SIG-M5 treated with dmso at 0.1 percent for 504 hours (cell line): ENCODE data around the gene GIGYF2.

Source experiments
- DNase-seq: peaks from one replicate; lab custom pipeline; 2025; ENCODE audit not compliant: unreplicated experiment; lab: John Stamatoyannopoulos, UW

The GIGYF2 gene

GRCh38 chr2:232879618-232880494, 182.7 kb downstream of the GIGYF2 start:
- no peak for DNase-seq

DNA sequence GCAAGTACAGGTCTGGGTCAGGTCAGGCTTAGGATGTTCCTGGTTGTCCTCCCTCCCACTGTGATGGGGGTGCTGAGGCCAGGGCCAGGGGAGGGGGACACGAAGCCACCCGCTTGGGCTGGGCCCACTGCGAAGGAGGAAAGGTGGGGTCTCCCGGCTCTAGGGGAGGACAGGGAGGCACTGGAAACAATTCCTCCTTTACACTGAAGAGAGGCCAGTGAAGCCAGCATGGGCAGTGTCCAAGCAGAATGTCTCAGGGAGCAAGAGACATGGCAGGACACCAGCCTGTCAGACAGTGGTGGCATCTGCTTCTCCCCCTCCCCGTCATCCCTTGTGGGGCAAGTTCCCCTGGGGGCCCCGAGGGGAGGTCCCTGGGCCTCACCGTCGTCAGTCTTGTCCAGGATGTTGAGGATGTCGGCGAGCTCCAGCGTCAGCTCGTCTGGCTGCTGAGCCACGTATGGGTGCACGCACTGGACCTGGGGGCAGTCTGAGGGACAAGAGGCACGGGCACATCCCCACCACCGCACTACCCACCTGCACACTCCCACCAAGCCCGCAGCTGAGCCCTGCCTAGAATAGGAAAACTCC, 183.7 kb downstream of the GIGYF2 start:
- no peak for DNase-seq

DNA sequence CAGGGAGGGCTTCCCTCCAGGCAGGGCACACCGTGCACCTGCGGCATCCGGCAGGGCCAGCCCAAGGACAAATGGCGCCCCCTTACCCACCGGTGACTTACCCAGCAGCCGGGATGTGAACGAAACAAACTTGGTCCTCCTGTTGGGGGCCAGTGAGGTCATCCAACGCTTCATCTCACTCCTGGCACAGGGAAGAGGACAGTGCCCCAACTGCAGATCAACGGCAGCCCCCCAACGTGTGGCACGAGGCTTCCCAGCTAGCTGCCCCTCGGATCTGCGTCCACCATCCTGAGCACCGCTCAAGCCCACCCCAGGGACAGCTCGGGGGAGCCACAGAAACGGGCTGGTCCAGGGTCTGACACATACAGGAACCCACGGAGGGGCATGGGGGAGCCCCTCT, 185.0 kb downstream of the GIGYF2 start:
- DNase-seq: no peak

DNA sequence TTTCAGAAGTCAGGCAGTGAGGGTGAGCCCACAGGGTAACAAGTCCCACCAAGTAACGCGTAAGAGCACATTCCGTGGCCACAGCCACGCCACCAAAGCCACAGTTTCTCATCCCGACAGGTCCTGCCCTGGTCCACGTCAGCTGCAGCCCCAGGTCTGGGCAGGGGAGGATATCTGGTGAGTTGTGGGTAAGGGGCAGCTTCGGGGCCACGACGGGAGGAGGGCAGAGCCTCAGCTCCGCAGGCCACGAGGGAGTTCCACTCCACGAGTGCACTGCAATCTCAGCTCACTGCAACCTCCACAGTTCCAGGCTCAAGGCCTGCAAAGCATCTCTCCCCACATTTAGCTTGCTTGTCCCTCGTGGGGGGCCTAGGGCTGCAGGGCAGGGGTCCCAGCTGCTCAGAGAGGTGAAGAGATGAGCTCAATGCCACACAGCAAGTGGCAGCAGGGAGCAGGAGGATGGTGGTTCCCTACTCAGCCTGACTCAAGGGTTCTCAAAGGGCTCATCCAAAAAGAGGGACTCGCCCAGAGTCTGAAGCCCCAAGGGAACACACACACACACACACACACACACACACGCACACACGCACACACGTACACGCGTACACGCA, 185.5 kb downstream of the GIGYF2 start:
- no peak for DNase-seq

- no peak for DNase-seq
Measured at GRCh38 chr2:232883116-232883721, 186.1 kb downstream of the GIGYF2 start.

- no peak for DNase-seq
Measured at GRCh38 chr2:232884001-232884421, 186.9 kb downstream of the GIGYF2 start.

GRCh38 chr2:232884549-232885263, 187.6 kb downstream of the GIGYF2 start:
- DNase-seq: no peak

DNA sequence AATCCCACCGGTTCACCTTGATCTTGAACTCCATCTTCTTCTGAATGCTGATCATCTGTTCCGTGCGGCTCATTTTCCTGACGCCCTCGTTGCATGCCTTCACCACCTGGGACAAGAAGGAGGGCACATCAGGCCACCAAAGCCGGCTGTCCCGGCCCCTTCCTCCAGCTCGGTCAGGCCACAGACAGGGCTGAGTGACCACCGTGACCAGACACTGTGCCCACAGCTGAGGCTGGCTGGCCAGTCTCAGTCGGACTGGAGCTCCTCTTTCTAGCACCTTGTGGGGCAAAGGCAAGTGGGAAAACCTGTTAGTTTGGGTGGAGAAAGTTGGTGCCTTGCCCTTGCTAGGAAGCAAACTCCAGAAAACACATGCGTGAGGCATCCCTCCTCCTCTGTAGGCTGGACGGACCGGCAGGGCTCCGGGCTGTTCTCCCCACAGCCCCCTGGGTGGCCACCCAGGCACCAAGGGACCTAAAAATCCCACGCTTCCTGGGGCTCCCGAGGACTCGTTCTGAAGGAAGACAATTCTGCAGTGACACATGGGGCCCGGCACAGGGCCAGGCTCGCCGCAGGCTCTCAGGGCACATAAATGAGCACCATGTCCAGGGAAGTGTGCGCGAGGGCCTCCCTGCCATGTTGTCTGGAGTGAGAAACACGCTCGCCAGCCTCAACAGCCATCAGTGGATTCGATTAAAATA, 188.3 kb downstream of the GIGYF2 start:
- no peak for DNase-seq

DNA sequence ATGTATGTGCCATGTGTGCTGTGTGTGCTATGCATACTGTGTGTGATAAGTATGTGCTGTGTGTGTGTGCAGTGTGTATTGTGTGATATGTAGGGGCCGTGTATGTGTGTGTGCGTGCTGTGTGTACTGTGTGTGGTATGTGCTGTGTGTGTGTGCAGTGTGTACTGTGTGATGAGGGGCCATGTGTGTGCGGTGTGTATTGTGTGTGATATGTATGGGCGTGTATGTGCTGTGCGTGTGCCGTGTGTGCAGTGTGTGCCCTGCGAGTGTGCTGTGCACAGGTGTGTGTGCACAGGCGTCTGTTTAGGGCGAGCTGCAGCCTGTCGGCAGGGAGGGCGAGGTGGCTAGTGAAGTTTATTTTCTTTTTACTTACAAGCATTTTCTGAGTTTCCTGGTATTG, 189.0 kb downstream of the GIGYF2 start:
- DNase-seq: no peak

GRCh38 chr2:232886632-232887031, 189.5 kb downstream of the GIGYF2 start:
- DNase-seq: no peak

DNA sequence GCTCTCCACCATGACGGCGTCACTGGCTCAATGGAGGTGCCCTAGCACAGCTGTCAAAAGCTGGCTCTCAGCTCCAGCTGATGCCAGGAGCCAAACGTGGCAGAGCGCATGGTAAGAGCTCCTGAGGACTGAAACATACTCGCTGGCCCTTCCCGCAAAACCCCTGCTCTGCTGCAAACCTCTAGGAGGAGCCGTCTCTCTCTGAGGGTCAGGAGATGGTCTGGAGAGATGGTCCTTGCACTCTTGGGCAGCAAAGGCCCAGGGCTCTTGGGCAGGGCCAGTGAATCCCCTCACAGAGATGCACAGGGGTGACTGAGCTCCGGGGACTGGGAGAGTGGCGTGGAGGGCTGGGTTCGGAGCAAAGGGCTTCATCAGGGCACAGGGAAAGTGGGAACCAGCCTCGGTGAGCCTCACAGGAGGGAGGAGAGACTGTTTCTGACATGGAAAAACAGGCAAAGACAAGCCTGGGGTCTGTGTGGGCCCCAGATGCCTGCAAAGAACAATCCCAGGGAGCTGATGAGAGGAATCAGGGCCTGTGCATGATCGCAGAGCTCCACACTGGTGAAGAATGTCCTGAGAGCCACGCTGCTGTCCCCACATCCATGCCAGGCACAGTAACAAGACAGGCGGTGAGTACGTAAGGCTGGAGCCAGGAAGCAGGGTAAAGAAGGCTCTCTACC, 190.2 kb downstream of the GIGYF2 start:
- DNase-seq: no peak

GRCh38 chr2:232888099-232888836, 191.1 kb downstream of the GIGYF2 start:
- DNase-seq: no peak

DNA sequence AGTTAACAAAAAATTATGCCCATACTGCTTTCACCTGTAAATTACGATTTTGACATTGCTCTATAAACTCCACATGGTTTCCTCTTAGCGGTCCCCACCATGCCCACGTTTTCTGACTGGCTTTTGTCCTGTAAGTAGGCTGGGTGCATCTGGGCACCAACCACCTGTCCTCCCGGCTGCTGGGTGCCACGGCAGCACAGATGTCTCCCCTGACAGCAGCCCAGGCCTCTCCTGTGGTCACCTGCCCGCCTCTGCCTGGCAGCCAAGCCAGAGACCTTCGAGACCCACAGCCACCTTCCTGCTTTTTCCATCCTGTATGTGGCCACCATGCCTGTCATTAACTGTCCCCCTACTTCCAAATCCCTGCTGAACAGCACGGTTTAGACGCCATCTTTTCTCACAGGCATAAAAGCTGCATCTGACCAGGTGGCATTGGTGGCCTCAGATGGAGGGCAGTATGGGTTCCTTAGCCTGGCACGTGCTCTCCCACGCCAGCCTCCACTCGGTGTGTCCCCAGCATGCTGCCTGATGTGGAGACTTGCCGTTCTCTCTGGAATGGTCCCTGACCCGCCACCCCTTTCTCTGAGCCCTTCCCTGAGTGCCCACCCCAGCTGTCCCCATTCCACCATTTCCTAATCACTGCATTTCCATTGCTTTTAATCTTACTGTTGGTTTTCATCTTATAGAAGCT, 191.9 kb downstream of the GIGYF2 start:
- no peak for DNase-seq

DNA sequence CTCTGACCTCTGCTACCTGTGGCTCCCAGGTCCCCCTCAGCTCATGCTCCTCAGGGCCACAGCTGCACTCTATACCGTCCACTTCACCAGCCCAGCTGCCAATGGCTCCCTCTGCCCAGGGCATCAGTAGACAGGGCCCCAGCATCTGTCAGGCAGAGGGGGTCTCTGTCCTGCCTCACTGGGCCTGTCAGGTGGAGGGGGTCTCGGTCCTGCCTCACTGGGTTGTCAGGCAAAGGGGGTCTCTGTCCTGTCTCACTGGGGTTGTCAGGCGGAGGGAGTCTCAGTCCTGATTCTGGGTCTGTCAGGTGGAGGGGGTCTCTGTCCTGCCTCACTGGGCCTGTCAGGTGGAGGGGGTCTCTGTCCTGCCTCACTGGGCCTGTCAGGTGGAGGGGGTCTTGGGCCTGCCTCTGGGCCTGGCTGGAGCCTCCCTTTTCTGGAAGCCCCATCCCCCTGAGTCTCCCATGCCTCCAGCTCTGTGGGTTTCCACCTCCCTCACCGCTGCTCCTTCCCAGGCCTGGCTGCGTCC, 192.8 kb downstream of the GIGYF2 start:
- DNase-seq: no peak

GRCh38 chr2:232890536-232890895, 193.4 kb downstream of the GIGYF2 start:
- no peak for DNase-seq

GRCh38 chr2:232890896-232891601, 193.9 kb downstream of the GIGYF2 start:
- no peak for DNase-seq

DNA sequence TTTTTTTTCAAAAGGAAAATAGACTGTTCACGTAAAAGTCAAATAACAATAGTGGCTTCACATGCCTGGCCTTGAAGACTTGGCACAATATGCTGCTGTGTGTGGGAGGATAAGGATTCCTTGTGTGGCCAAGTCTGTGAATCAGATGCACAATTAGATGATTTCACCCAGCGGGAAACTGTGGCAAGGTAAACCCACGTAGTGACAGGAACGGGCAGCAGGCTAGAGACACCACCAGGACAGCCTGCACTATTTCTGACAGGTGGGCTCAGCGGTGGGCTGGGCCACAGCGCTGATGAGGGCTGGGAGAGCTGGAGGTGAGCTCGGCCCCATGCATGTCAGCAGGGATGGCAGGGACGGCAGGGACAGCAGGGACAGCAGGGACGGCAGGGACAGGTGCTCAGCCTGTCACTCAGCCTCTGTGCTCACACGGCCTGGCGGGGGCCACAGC, 194.5 kb downstream of the GIGYF2 start:
- DNase-seq: no peak

GRCh38 chr2:232892221-232892620, 195.1 kb downstream of the GIGYF2 start:
- no peak for DNase-seq
